22Rv1 (cell line): ENCODE results near the gene HTT.
"Not testable (repeated sequence)": the region's sequence is repeated elsewhere in the genome, so short reads cannot be mapped to it uniquely, and the experiment has no call there.

Experiments used
- CTCF ChIP-seq: fragments of 450-650 bp; IDR thresholded peaks from 2 replicates; pipeline ENCODE4 v1.5.1; 2017; ENCODE audit warnings: mild to moderate bottlenecking
- ZFX ChIP-seq: fragments of 450-650 bp; IDR thresholded peaks from 2 replicates; pipeline ENCODE4 v1.6.1; 2017; ENCODE audit warnings: antibody characterized with exemption, borderline replicate concordance

- TF ChIP-seq CTCF, ZFX: not testable (repeated sequence)
These were observed 23.2 kb upstream of the HTT start for GRCh38 chr4:3051141-3051897.
